SKM-1 (cell line): ENCODE measurements around the gene GOSR2.

ENCODE experiments used
- DNase-seq: peaks from one replicate; lab custom pipeline; 2025; ENCODE audit not compliant: unreplicated experiment; lab: John Stamatoyannopoulos, UW

The GOSR2 gene

DNA sequence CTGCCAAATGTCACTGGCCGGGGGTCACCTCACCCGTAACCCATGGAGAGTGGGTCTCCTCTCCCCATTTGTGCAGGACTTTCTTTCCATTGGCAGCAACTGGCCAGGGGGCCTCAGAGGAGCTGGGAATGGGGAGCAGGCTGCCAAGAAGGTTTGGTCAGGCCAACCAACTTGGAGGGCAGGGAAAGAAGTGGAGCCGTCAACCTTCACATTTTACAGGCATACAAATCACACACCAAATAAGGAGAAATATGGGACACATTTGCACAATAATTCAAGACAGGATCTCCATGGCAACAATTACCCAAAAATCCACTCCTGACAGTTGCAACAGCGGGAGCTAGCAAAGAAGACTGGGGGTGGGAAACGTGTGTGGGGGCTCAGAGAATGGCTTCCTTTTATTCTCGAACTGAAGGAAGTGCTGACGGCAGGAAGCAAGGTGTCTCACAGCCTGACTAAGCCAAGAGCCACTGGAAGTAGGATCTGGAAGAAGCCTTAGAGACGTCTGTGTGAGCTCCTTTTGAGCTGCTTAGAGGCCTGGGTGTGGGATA, 35.2 kb downstream of the GOSR2 start:
- no peak for DNase-seq

DNA sequence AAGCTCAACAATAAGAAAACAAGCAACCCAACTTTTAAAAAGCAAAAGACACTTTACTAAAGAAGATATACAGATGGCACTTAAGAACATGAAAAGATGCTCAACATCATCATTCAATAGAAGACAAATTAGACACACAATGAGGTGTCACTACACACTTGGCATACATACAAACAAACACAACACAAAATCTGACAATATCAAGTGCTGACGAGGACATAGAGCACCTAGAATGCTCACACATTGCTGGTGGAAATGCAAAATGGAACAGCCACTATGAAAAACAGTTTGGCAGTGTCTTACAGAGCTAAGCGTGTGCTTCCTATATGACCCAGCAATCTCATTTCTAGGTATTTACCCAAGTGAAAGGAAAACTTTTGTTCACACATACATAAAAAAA, 37.2 kb downstream of the GOSR2 start:
- no peak for DNase-seq

DNA sequence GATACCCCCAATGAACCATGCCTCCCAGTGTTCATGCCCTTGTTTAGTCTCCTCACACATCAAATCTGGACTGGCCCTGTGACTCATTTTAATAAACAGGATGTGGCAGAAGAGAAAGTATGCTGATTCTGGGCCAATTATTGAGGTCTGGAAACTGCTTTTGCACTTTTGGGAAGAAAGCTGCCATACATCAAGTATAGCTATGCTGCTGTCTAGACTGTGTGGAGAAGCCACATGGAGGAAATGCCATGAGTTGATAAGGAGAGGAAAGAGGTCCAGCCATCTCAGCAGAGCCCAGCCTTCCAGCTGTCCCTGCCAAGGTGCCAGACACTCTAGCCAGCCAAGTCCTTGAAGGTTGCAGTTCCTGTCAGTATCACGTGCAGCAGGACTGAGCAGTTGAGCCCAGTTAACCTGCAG, 39.4 kb downstream of the GOSR2 start:
- DNase-seq = no peak

DNA sequence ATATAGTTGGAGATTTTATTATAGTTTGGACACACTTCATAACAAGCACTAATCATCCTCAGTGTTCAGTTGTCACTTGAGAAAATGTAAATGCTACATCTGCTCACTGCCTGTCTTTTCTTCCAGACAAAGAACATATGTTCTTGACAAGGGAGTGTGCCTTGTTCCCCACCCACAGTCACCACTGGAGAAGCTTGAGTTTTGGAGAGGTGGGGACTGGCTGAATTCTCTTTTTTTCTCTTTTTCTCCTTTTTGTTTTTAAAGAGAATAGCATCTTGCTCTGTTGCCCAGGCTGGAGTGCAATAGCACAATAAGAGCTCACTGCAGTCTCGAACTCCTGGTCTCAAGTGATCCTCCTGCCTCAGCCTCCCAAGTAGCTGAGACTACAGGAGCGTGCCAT, 40.6 kb downstream of the GOSR2 start:
- no peak for DNase-seq

DNA sequence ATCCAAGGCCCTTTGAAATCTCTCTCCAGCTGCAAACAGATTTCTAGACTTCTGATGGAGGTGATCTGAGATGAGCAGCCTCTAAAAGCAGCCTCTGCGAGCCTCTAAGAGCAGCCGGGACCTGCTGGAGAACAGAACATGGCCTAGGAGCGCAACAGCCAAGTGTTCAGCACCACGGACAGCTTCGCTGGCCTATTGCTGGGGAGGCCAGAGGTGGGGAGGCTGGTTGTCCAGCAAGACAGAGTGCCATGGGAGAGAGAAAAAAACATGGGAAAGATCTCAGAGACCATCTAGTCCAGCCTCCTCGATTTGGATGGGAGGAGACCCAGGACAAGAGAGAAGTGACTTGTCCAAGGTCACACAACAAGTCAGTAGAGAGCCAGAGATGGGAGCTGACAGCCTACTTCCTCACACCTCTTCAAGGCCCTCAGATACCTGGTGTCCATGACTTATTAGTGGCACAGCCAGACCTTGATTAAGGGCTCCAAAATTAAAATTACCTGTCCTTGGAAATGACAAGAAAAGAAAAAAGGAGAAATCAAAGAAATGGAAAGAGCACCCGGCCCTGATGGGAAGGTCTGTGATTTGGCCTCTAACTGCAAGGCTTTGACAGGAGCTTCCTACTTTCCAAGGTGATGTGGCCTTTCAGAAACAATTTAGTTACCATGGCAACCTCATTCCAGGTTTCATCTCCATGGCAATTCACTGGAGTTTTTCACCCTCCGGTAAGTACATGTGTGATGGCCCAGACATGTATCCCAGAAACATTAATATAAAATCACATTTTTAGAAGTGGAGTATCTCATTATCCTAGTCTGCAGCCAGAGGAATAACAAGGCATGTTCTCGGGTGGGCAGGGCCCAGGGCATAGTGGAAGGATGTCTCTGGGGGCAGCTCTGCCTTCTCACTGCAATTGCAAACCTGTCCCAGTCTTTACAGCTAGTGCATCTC, 41.6 kb downstream of the GOSR2 start:
- DNase-seq = no peak

DNA sequence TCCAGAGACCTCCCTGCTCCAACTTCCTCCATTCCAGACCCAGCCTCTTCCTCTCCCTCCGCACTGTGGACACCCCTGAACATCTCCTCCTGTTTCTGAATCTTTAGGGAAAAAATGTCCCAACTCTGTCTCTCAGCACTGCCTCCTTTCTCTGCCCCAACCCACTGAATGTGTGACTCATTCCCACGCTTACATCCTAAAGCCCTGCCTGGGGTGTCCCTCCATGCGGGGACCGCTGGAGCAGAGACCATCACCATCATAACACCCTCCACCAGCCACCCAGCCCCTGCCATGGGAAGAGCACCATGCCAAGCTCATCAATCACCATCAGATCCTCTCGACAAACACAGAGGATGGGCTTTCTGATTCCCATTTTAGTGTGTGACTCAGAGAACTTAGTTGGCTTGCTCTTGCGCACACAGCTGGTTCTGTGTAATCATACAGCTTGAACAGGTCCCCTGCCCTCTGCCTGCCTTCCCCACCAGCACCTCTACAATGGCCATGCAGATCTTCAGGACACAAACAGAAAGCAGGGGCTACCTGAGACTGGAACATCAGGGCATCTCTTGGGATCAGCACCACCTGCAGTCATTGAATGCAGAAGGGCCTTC, 45.4 kb downstream of the GOSR2 start:
- DNase-seq = no peak

- DNase-seq = no peak
Measured at GRCh38 chr17:46968896-46969295, 45.9 kb downstream of the GOSR2 start.

DNA sequence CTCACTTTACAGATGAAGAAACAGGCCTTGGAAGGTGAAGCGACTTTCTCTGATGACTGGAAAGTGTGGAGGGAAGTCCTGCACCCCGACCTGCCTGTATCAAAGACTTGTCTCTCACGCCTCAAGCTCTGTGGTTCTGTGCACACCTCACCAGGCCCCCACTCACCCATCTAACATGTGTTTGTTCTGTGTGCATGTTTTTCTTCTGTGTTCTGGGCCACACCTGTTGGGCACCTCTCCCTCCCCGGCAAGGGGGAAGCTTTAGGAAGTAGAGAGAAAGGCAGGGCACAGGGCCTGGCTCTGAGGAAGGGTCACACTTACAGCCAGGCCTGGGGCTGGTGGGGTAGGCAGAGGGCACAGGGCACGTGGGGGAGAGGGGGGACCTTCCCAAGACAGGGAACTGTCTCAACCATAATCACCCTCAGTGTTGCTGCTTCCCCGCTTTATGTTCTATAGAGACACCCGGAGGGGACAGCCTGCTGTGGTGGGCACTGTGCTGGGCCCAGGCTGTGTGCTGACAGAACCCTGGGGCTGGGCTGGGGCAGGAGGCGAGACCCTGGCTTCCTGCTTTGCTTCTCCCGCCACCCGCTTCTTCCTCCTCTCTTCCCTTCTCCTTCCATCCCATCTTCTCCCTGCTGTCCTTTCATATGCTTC, 48.8 kb downstream of the GOSR2 start:
- no peak for DNase-seq

DNA sequence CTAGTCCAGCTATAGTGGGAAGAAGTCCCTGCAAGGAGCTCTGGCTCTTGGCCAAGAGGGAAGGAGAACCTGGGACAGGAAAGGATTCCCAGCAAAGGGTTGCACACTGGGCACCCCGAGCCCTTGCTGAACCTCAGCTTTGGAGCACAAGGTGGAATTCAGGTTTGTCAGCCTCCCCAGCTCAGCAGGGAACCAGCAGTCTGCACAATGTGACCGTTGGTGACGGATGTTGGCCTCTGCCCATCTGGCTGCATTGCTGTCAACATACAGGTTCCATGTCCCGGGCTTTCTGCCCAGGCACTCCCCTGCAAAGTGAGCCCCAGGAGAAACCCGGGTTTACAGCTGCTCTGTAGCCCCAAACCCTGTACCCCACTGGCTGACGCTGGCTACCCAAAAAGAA, 49.4 kb downstream of the GOSR2 start:
- no peak for DNase-seq

- no peak for DNase-seq
Measured at GRCh38 chr17:46974086-46974485, 51.1 kb downstream of the GOSR2 start.

DNA sequence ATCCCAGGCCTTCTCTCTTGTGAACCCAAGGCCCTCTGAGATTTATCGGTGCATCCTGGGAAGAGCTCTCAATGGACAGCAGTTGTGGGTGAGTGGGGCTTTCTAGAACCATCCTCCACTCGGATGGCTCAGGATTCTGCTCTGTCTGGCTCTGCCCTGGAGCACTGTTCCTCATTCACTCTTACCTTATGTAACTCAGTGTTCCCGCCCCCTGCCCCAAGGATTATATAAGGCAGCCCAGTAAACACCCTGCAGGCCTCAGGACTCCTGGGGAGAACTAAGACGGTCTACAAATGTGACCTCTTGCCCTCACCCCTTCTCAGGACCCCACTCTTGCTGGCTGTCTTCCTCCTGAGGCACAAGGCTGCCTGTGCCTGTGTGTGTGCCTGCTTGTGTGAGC, 52.3 kb downstream of the GOSR2 start:
- DNase-seq = no peak

DNA sequence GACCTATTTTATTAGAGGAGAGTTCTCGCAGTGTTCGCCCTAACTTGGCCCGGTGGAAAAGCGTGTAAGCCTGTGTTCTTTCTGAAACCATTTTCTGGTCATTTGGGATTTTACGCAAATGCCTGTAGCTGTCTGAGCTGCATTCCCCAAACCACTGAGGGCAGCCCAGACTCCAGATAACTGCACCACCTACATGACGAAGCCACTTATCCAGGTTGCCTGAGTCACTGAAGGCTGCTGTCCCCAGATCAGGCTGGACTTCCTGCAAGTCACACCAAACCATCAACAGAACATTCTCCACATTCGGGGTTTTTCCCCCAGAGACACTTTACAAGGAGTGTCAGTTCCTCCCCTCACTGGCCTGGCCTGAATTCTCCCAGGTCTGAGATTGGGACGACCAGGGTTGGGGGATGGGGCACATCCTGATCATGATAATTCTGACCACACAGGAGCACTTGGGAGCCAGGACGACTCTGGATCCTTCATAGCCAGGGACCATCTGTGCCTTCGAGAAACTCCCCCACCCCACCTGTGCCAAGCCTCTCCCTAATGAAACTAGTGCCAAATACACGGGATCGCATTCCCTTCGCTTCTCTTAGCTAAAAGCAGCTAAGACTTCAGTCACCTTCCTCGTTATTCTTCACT, 53.8 kb downstream of the GOSR2 start:
- DNase-seq = no peak

- no peak for DNase-seq
Measured at GRCh38 chr17:46977348-46977747, 54.4 kb downstream of the GOSR2 start.

DNA sequence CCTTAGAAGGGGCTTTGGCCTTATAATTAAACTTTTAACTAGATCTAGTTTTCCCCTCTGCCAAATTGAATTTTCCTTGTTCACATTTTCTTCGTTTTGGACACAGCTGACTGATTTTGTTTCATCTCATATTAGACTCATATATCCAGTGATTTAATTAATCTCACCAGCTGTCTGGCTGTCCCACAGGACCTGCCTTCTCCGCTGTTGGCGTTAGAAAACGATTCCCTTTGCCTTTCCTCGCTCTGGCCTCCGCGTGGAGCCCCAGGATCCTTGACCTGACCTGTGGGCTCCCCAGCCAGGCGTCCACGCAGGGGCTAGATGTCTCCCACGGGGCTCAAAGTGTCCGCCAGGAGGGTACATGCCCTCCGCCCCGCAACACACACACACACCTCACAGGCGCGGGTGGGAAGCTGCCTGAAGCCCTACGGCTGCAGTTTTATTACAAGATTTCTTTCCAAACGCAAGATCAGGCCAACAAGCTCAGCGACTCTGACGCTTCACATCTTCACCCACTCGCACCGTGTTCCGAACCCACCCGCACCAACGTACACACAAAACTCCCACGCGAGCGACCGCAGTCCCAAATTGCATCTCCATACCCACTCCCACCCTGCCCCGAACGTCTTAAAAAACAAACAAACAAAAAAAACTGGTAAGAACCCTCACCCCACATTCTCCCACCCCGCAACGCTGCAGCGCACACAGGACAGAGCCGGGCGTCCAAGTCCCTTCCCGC, 55.0 kb downstream of the GOSR2 start:
- no peak for DNase-seq

- DNase-seq = no peak
Measured at GRCh38 chr17:46978489-46979146, 55.7 kb downstream of the GOSR2 start.

DNA sequence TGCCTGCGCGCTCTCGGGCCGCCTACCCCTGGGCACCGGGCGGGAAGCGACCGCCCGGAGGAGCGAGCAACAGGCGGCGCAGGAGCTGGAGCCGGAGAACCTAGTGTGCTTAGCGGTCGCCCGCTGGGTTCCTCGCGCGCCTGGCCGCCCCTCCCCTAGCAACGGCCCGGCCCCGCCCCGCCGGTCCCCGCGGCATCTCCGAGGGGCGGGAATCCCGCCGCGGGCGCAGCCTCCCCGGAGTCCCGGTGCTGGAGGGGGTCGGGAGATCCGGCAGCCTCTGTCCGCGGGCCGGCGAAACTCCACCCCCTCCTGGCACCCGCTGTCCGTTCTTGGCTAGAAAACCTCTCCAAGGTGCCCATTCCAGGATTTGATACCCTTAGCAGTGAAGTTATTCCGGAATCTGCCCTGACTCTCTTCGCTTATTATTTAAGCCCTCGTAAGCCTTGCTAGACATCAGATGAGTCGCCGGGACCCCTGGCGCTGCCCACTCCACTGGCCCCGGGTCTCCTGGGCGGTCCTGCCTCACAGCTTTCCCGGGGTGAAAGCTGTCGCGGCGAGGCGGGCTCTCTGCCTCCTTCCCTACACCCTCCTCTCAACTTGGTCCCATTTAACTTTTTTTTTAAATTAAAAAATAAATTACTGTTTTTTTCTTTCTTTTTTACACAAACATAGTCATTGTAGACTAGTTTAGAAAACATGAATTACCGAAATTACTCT, 56.3 kb downstream of the GOSR2 start, which contains the start of gene RPRML:
RPRML (minus strand) TSS at position 107 of the 717 bp plus-strand sequence. CDS start 246 bp downstream, outside the sequence.
- DNase-seq = no peak

DNA sequence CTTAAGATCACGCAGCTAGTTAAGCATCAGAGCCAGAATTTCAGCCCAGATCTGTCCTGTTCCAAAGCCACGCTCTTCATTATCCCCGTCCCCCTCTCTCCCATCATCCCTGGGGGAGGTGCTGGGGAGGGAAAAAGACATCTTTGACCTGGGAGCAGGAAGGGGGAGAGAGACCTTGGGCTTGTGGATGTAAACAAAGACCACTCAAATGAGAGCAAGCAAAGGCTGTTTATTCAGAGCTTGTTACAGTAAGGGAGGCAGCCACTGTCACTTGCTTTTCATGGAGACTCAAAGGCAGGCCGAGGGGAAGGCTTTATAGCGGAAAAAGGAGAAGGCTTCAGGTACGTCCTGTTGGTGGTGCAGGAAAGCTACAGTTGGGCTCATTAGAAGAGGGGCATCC, 59.6 kb downstream of the GOSR2 start:
- DNase-seq = no peak

- DNase-seq = no peak
Measured at GRCh38 chr17:46983782-46984181, 60.8 kb downstream of the GOSR2 start.

- DNase-seq = no peak
Measured at GRCh38 chr17:46984341-46984740, 61.4 kb downstream of the GOSR2 start.
